BLaER1 treated with 17β-estradiol and CSF1 and Interleukin-3, amounts not matched to agents 10 nM and 100 nM (cell line): ENCODE measurements around the gene HBB.

Experiments
- H3K27ac ChIP-seq, 11 experiments: shearing (Covaris generic); formaldehyde crosslinking; 2 replicates each; pipeline ENCODE4 v1.8.1; 2022
- H3K27me3 ChIP-seq, 11 experiments: shearing (Covaris generic); formaldehyde crosslinking; 2 replicates each; pipeline ENCODE4 v1.8.1; 2022
- H3K36me3 ChIP-seq, 11 experiments: shearing (Covaris generic); formaldehyde crosslinking; 2 replicates each; pipeline ENCODE4 v1.8.1; 2022
- H3K4me1 ChIP-seq, 10 experiments: shearing (Covaris generic); formaldehyde crosslinking; 2 replicates each; pipeline ENCODE4 v1.8.1; 2022
- H3K4me2 ChIP-seq, 11 experiments: shearing (Covaris generic); formaldehyde crosslinking; 2 replicates each; pipeline ENCODE4 v1.8.1; 2022
- H3K4me3 ChIP-seq, 10 experiments: shearing (Covaris generic); formaldehyde crosslinking; 2 replicates each; pipeline ENCODE4 v1.8.1; 2022
- H3K9ac ChIP-seq, 11 experiments: shearing (Covaris generic); formaldehyde crosslinking; 2 replicates each; pipeline ENCODE4 v1.8.1; 2022
- H3K9me3 ChIP-seq, 11 experiments: shearing (Covaris generic); formaldehyde crosslinking; replicated peaks in 1 of 11; 2 replicates each; pipeline ENCODE4 v1.8.1; 2022
- H4K20me1 ChIP-seq, 11 experiments: shearing (Covaris generic); formaldehyde crosslinking; 2 replicates each; pipeline ENCODE4 v1.8.1; 2022
- Cebpa-rat ChIP-seq, 11 experiments: shearing (Covaris generic); IDR thresholded peaks; 2 replicates each; pipeline ENCODE4 v1.8.1; 2022

HBB gene

DNA sequence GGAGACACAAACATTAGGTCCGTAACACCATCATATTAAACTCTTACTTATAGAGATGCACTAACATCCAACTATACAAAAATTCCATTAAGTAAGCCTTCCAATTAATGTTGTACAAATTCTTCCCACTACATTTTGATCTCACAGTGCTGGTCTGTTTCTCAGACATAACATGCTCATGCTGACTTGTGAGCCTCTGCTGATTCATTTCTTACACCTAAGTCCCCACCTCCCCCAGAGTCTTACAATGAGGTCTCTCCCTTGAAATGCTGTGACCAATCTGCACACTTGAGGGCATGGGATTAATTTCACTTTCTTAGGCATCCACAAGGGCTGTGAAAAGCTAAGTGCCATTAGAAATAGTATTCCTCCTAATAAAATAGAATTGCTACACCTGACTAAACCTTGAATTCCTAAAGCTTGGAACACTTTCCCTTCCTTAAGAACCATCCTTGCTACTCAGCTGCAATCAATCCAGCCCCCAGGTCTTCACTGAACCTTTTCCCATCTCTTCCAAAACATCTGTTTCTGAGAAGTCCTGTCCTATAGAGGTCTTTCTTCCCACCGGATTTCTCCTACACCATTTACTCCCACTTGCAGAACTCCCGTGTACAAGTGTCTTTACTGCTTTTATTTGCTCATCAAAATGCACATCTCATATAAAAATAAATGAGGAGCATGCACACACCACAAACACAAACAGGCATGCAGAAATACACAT lies 20.8 kb upstream of the HBB start:
- H3K27ac ChIP-seq, result no peak overlapping the region
- no peaks in the 10 kb centered on the region for H3K36me3 ChIP-seq
- no peak overlapping the region for H3K4me3 ChIP-seq
- no peak overlapping the region for H3K9ac ChIP-seq
- no peak for TF ChIP-seq Cebpa-rat (IDR thresholded peaks at IDR 0.05)
- H3K4me2 ChIP-seq, result no peak overlapping the region
- no peaks in the 10 kb centered on the region for H3K9me3 ChIP-seq
- no peaks in the 10 kb centered on the region for H3K4me1 ChIP-seq
- H3K27me3 ChIP-seq, result no peaks in the 10 kb centered on the region
- no peaks in the 10 kb centered on the region for H4K20me1 ChIP-seq

GRCh38 chr11:5246772-5247471 lies 20.1 kb upstream of the HBB start:
- Histone ChIP-seq H3K9ac (no peak overlapping the region), H3K9me3 (no peaks in the 10 kb centered on the region)

DNA sequence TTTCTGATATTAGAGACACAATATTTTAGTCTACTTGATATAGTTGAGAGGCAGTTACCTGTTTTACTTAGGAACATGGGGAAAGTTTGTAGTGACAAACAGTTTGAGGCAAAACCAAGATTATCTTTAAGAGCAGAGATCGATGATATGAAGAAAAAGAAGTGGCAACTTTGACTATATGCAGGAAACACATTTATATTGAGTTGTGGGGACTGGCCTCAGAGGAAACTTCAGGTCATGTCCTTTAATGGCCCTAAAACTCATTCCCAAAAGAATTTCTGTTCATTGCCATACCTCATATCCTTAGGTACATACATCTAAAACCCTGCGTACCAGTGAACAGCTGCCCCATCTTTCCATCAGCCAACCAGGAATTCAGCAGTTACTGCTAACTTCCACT lies 18.3 kb upstream of the HBB start:
- H3K27ac ChIP-seq, result no peak overlapping the region
- peaks cover 0 to 6% (median 0%) of the 10 kb centered on the region in 10 experiments; a peak in 2 of 20 replicates for H3K4me1 ChIP-seq
- no peaks in the 10 kb centered on the region for H3K36me3 ChIP-seq
- no peak overlapping the region for H3K4me2 ChIP-seq
- H3K27me3 ChIP-seq, result no peaks in the 10 kb centered on the region
- no peak overlapping the region for H3K9ac ChIP-seq
- H4K20me1 ChIP-seq, result no peaks in the 10 kb centered on the region
- no peak for TF ChIP-seq Cebpa-rat (IDR thresholded peaks at IDR 0.05)
- H3K4me3 ChIP-seq, result no peak overlapping the region
- no peaks in the 10 kb centered on the region for H3K9me3 ChIP-seq

More at GRCh38 chr11:5246772-5247471, 20.1 kb upstream of the HBB start:
- Histone ChIP-seq H3K4me3 (no peak overlapping the region), H3K27ac (no peak overlapping the region), H3K4me1 (peaks cover 0 to under 1% (median 0%) of the 10 kb centered on the region in 10 experiments; a peak in 2 of 20 replicates), H3K36me3 (no peaks in the 10 kb centered on the region), H4K20me1 (no peaks in the 10 kb centered on the region), H3K4me2 (no peak overlapping the region), H3K27me3 (no peaks in the 10 kb centered on the region)
- TF ChIP-seq Cebpa-rat (IDR thresholded peaks at IDR 0.05), result no peak

DNA sequence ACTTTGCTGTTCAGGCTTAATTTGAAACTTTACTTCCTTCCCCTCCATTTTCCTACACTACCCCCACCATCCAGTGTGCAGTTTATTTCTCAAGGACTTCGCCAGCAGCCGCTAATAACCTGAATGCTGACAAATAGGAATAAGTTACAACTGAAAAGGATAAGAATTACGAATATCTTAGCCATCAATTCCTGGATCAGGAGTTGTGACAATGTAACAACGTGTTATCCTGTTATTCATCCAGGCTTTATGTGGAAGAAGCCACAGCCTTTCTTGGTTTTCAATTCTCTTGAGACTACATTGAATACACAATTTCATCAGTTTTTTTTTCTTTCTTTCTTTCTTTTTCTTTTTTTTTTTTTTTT lies 16.9 kb upstream of the HBB start:
- no peaks in the 10 kb centered on the region for H4K20me1 ChIP-seq
- no peak for TF ChIP-seq Cebpa-rat (IDR thresholded peaks at IDR 0.05)
- no peak overlapping the region for H3K9ac ChIP-seq

DNA sequence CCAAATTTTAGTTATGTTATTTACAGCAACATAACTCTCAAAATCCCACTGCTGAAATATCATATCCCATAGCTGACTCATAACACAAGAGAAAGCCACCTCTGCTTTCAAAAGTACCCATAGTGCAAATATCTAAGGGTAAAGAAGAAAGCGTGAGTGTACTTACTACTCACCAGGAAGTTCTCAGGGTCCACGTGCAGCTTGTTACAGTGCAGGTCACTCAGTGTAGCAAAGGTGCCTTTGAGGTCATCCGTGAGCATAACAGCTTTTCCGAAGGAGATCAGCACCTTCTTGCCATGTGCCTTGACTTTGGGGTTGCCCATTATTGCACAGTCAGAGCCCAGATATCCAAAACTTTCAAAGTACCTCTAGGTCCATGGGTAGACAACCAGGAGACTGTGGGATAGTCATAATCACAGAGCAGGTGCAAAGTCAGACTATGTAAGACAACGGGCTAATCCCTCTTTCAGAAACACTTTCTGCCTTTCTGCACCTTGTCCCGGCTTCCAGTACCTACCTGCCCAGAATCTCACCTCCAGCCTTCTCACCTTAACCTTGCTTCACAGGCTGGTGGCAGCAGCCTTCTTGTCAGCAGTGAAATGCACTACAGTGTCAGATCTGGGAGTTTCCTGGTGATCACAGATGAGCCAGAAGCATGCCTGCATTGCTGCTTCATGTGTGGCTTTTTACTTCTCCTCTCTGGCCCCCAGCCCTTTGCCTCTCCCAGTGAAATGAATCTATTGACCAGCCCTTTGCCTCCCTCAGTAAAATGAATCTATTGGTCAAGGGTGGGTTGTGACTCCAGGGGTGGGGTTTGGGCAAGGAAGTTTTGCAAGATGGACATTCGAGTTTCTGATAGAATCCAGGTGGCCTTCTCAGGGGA lies 16.3 kb upstream of the HBB start:
- Histone ChIP-seq H3K36me3 (no peaks in the 10 kb centered on the region), H3K4me3 (no peak overlapping the region), H4K20me1 (no peaks in the 10 kb centered on the region), H3K9me3 (no peaks in the 10 kb centered on the region), H3K9ac (no peak overlapping the region), H3K27me3 (no peaks in the 10 kb centered on the region), H3K4me1 (peaks cover 0 to 16% (median 0%) of the 10 kb centered on the region in 10 experiments; a peak in 4 of 20 replicates), H3K4me2 (no peak overlapping the region), H3K27ac (no peak overlapping the region)
- TF ChIP-seq Cebpa-rat (IDR thresholded peaks at IDR 0.05), result no peak

More for the DNA sequence above, 16.9 kb upstream of the HBB start:
- Histone ChIP-seq H3K4me1 (peaks cover 0 to 10% (median 0%) of the 10 kb centered on the region in 10 experiments; a peak in 4 of 20 replicates), H3K27ac (no peak overlapping the region), H3K27me3 (no peaks in the 10 kb centered on the region), H3K36me3 (no peaks in the 10 kb centered on the region), H3K4me2 (no peak overlapping the region), H3K4me3 (no peak overlapping the region), H3K9me3 (no peaks in the 10 kb centered on the region)

GRCh38 chr11:5242208-5242607 lies 15.3 kb upstream of the HBB start:
- Histone ChIP-seq H3K4me2 (peak overlapping the region in 1 of 11 experiments; percentile 7; a peak in 1 of 22 replicates), H3K9me3 (no peaks in the 10 kb centered on the region), H3K4me1 (peaks cover 0 to 16% (median 0%) of the 10 kb centered on the region in 10 experiments; a peak in 4 of 20 replicates)

DNA sequence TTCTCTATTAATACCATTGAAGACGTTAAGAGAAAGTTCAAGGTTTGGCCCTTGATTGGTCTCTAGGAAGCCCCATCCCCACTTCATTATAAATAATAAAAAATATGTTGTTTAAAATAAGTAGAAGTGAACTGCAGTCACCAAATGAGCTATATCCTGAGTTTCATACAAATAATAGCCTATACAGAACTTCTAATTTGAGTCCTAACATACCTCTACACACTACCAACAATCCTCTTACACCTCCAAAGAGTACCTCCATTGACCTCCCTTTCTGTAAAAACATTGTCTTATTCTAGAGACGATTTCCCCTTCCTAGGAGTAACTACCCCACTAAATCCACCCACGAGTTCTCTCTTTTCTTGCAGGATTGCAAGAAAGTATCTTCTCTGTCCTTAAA lies 14.6 kb upstream of the HBB start:
- Histone ChIP-seq H3K27me3 (no peaks in the 10 kb centered on the region), H3K27ac (no peak overlapping the region), H3K36me3 (no peaks in the 10 kb centered on the region), H3K9ac (no peak overlapping the region), H3K4me2 (0 out of 22 replicates have a peak overlapping the region, but pooled peaks of 1 of the 11 experiments have one; percentile 7), H4K20me1 (no peaks in the 10 kb centered on the region), H3K9me3 (no peaks in the 10 kb centered on the region), H3K4me3 (no peak overlapping the region), H3K4me1 (peaks cover 0 to 16% (median 0%) of the 10 kb centered on the region in 10 experiments; a peak in 4 of 20 replicates)
- no peak for TF ChIP-seq Cebpa-rat (IDR thresholded peaks at IDR 0.05)

More at GRCh38 chr11:5242208-5242607, 15.3 kb upstream of the HBB start:
- TF ChIP-seq Cebpa-rat (IDR thresholded peaks at IDR 0.05), result no peak
- no peaks in the 10 kb centered on the region for H3K36me3 ChIP-seq
- H3K9ac ChIP-seq, result no peak overlapping the region
- no peak overlapping the region for H3K4me3 ChIP-seq
- no peak overlapping the region for H3K27ac ChIP-seq
- no peaks in the 10 kb centered on the region for H4K20me1 ChIP-seq
- no peaks in the 10 kb centered on the region for H3K27me3 ChIP-seq

DNA sequence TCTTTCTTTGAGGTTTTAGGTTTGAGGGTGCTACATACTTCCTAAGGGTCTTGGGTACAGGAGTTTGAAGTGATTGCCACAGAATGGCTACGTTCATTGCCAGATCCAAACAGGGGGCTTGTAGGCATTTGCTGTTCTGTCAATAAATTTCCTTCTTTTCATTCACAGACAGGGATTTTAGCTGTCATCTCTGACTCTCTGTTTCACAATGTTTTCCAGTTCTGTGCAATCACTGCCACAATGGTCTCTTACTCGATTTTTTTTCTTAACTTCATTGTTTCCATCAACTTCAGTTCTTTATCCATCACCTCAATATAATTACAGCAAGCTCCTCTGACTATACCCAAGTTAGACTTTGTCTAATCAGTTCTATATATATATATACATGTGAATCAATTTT lies 13.6 kb upstream of the HBB start:
- H3K27ac ChIP-seq, result no peak overlapping the region
- H3K9ac ChIP-seq, result no peak overlapping the region
- H3K27me3 ChIP-seq, result no peaks in the 10 kb centered on the region
- H3K4me2 ChIP-seq, result no peak overlapping the region
- peaks cover 0 to 16% (median 0%) of the 10 kb centered on the region in 10 experiments; a peak in 4 of 20 replicates for H3K4me1 ChIP-seq
- no peaks in the 10 kb centered on the region for H4K20me1 ChIP-seq
- H3K4me3 ChIP-seq, result no peak overlapping the region
- H3K9me3 ChIP-seq, result no peaks in the 10 kb centered on the region
- no peaks in the 10 kb centered on the region for H3K36me3 ChIP-seq
- no peak for TF ChIP-seq Cebpa-rat (IDR thresholded peaks at IDR 0.05)

GRCh38 chr11:5240056-5240455 lies 13.2 kb upstream of the HBB start:
- H3K4me2 ChIP-seq, result no peak overlapping the region
- no peaks in the 10 kb centered on the region for H3K36me3 ChIP-seq
- peaks cover 0 to 16% (median 0%) of the 10 kb centered on the region in 10 experiments; a peak in 5 of 20 replicates for H3K4me1 ChIP-seq
- no peaks in the 10 kb centered on the region for H3K27me3 ChIP-seq
- H3K4me3 ChIP-seq, result no peak overlapping the region
- H3K9ac ChIP-seq, result no peak overlapping the region
- no peak for TF ChIP-seq Cebpa-rat (IDR thresholded peaks at IDR 0.05)
- no peaks in the 10 kb centered on the region for H3K9me3 ChIP-seq
- H3K27ac ChIP-seq, result no peak overlapping the region
- H4K20me1 ChIP-seq, result no peaks in the 10 kb centered on the region
